HepG2 (cell line): Measurements from ENCODE around the gene ABCC3. TPM values are rescaled to one million over a fixed set of nuclear protein-coding genes. Genes with fewer than 3 reads are reported as not detected.
A peak's percentile ranks its signal among the peaks of the same experiment; 100 is the strongest.

ENCODE experiments used
- EED ChIP-seq: sonication (generic); formaldehyde crosslinking; IDR thresholded peaks from 2 replicates; pipeline ENCODE4 v1.5.0; 2020; ENCODE audit warnings: mild to moderate bottlenecking, missing genetic modification reagents
- NR2F6 ChIP-seq, 2 experiments: IDR thresholded peaks; 2 replicates each; pipeline ENCODE4 v1.6.1; 2016; ENCODE audit warnings: antibody characterized with exemption in 1 of 2, mild to moderate bottlenecking in 1 of 2
- PATZ1 ChIP-seq: sonication (generic); formaldehyde crosslinking; IDR thresholded peaks from 2 replicates; pipeline ENCODE4 v1.4.0; 2020; ENCODE audit warnings: missing genetic modification reagents
- STAG1 ChIP-seq: sonication (generic); formaldehyde crosslinking; IDR thresholded peaks from 2 replicates; pipeline ENCODE4 v1.4.0; 2020; ENCODE audit warnings: missing genetic modification reagents
- THRA ChIP-seq: sonication (generic); formaldehyde crosslinking; IDR thresholded peaks from 2 replicates; pipeline ENCODE4 v1.4.0; 2020; ENCODE audit warnings: missing genetic modification reagents, borderline replicate concordance
- TOE1 ChIP-seq: sonication (generic); formaldehyde crosslinking; IDR thresholded peaks from 2 replicates; pipeline ENCODE4 v1.4.0; 2020; ENCODE audit warnings: mild to moderate bottlenecking, missing genetic modification reagents
- ZNF138 ChIP-seq: sonication (generic); formaldehyde crosslinking; IDR thresholded peaks from 2 replicates; pipeline ENCODE4 v1.5.0; 2020; ENCODE audit warnings: mild to moderate bottlenecking, low read depth, missing genetic modification reagents
- ZNF263 ChIP-seq: sonication (generic); formaldehyde crosslinking; IDR thresholded peaks from 2 replicates; pipeline ENCODE4 v1.4.0; 2020; ENCODE audit warnings: missing genetic modification reagents
- ZNF331 ChIP-seq: sonication (generic); formaldehyde crosslinking; IDR thresholded peaks from 2 replicates; pipeline ENCODE4 v1.4.0; 2020; ENCODE audit warnings: missing genetic modification reagents
- ZNF598 ChIP-seq: sonication (generic); formaldehyde crosslinking; IDR thresholded peaks from 2 replicates; pipeline ENCODE4 v1.5.1; 2020; ENCODE audit warnings: mild to moderate bottlenecking, missing genetic modification reagents, borderline replicate concordance
- ZNF646 ChIP-seq: sonication (generic); formaldehyde crosslinking; IDR thresholded peaks from 2 replicates; pipeline ENCODE4 v1.9.0; 2021; ENCODE audit warnings: mild to moderate bottlenecking, missing genetic modification reagents
- ZNF687 ChIP-seq: sonication (generic); formaldehyde crosslinking; IDR thresholded peaks from 2 replicates; pipeline ENCODE4 v1.5.1; 2020; ENCODE audit warnings: mild to moderate bottlenecking, missing genetic modification reagents, moderate library complexity
- ZNF761 ChIP-seq: sonication (generic); formaldehyde crosslinking; conservative IDR thresholded peaks from 2 replicates; pipeline ENCODE4 v1.4.0; 2020; ENCODE audit warnings: mild to moderate bottlenecking, missing genetic modification reagents
- polyA plus RNA-seq, 8 experiments: library from polyadenylated mRNA; depleted of rRNA in 3 of 8; stranded (reverse) in 7 of 8; unstranded in 1 of 8; fragments of >200 nt; fragmentation: Illumina TruSeq in 4 of 8; extraction: Trizol in 4 of 8; gene quantifications; 2 replicates each; pipeline versions ENCODE4 v1.2.1 to v1.2.3, GENCODE V29; 2011 to 2016; ENCODE audit warnings: low read depth in 4 of 8, missing spikeins in 1 of 8, mixed read lengths in 1 of 8; ENCODE audit not compliant: insufficient read depth in 1 of 8
- total RNA-seq, 5 experiments: library from RNA; depleted of rRNA; stranded (reverse); fragments of >200 nt; fragmentation: Illumina TruSeq; extraction: Trizol; gene quantifications; 2 replicates each; pipeline ENCODE4 v1.2.3, GENCODE V29; 2016; ENCODE audit warnings: low read depth in 1 of 5

The ABCC3 gene
- total and polyA plus RNA-seq, 2 of the 13 experiments (the other 11 are each of a cell fraction or from before 2014, with no cell fraction given) = 25.2 to 50.7 TPM

GRCh38 chr17:50681263-50682200 lies 46.9 kb downstream of the ABCC3 start (continued):
- peak; percentile 21; the same call in 1 of the 2 replicates for TF ChIP-seq ZNF687
- no peak for TF ChIP-seq NR2F6 (IDR thresholded peaks at IDR 0.05)
- peak; percentile 48; the same call in 1 of the 2 replicates for TF ChIP-seq NR2F6 (CRISPR knock-in tag; IDR thresholded peaks at IDR 0.05)
- TF ChIP-seq STAG1 (CRISPR knock-in tag) = peak; percentile 86
- TF ChIP-seq EED = 0 out of 2 replicates have a peak, but pooled peaks have one; percentile 25
- 0 out of 2 replicates have a peak, but pooled peaks have one; percentile 28 for TF ChIP-seq ZNF263 (CRISPR knock-in tag)
- TF ChIP-seq THRA (CRISPR knock-in tag) = peak; percentile 35; the same call in 1 of the 2 replicates
- TF ChIP-seq ZNF598 (CRISPR knock-in tag) = no peak
- TF ChIP-seq TOE1 = no peak
- peak; percentile 49 for TF ChIP-seq PATZ1 (CRISPR knock-in tag)
- TF ChIP-seq ZNF331 (CRISPR knock-in tag) = 0 out of 2 replicates have a peak, but pooled peaks have one; percentile 33
- TF ChIP-seq ZNF761 = 0 out of 2 replicates have a peak, but pooled peaks have one; percentile 16
- no peak for TF ChIP-seq ZNF138 (CRISPR knock-in tag)
- TF ChIP-seq ZNF646 (CRISPR knock-in tag) = 0 out of 2 replicates have a peak, but pooled peaks have one; percentile 20
